HG02678 (cell line): Measurements from ENCODE around the gene MYO18B.

Experiments used
- ATAC-seq: cut with Tn5 transposase; IDR thresholded peaks from one replicate; pipeline ENCODE4 v1.9.1; 2021; ENCODE audit warnings: mild to moderate bottlenecking, moderate library complexity; ENCODE audit not compliant: unreplicated experiment

Gene MYO18B

GRCh38 chr22:25712661-25713400 lies 29.2 kb upstream of the MYO18B start:
- ATAC-seq: no peak

GRCh38 chr22:25714070-25714469 lies 27.9 kb upstream of the MYO18B start:
- no peak for ATAC-seq

GRCh38 chr22:25714739-25715138 lies 27.2 kb upstream of the MYO18B start:
- no peak for ATAC-seq

- ATAC-seq: no peak
Measured at GRCh38 chr22:25716637-25717036, 25.4 kb upstream of the MYO18B start.

- ATAC-seq: no peak
Measured at GRCh38 chr22:25718135-25718840, 23.7 kb upstream of the MYO18B start.

GRCh38 chr22:25722223-25722622 lies 19.8 kb upstream of the MYO18B start:
- no peak for ATAC-seq

- no peak for ATAC-seq
Measured at GRCh38 chr22:25722626-25723025, 19.4 kb upstream of the MYO18B start.

- no peak for ATAC-seq
Measured at GRCh38 chr22:25726241-25726640, 15.7 kb upstream of the MYO18B start.

- no peak for ATAC-seq
Measured at GRCh38 chr22:25728071-25728470, 13.9 kb upstream of the MYO18B start.

- no peak for ATAC-seq
Measured at GRCh38 chr22:25729016-25729995, 12.7 kb upstream of the MYO18B start.

GRCh38 chr22:25735650-25736049 lies 6.3 kb upstream of the MYO18B start:
- ATAC-seq: no peak

GRCh38 chr22:25736378-25737011 lies 5.5 kb upstream of the MYO18B start:
- ATAC-seq: no peak

GRCh38 chr22:25739659-25740344 lies 2.2 kb upstream of the MYO18B start:
- no peak for ATAC-seq

GRCh38 chr22:25742918-25743708 lies 1.1 kb downstream of the MYO18B start:
- ATAC-seq: no peak

GRCh38 chr22:25744694-25745093 lies 2.7 kb downstream of the MYO18B start:
- no peak for ATAC-seq

- ATAC-seq: no peak
Measured at GRCh38 chr22:25745341-25746011, 3.5 kb downstream of the MYO18B start.

- ATAC-seq: no peak
Measured at GRCh38 chr22:25746012-25746373, 4.0 kb downstream of the MYO18B start.

- ATAC-seq: no peak
Measured at GRCh38 chr22:25747245-25747944, 5.4 kb downstream of the MYO18B start.
